H9 (cell line): Measurements from ENCODE around the gene AOC1. TPM values are rescaled to one million over a fixed set of nuclear protein-coding genes. Genes with fewer than 3 reads are reported as not detected.

Source experiments
- DNase-seq: peaks from one replicate; pipeline ENCODE4 v3.0.0-alpha.2; 2017
- H2AFZ ChIP-seq: one replicate; pipeline ENCODE4 v1.6.1; 2013; ENCODE audit warnings: mild to moderate bottlenecking, low read length, control low read depth, moderate library complexity
- H2AK5ac ChIP-seq: 2 replicates; pipeline ENCODE4 v1.6.1; 2013; ENCODE audit warnings: low read length, control low read depth, mixed read lengths; ENCODE audit not compliant: insufficient read length
- H2BK120ac ChIP-seq: one replicate; pipeline ENCODE4 v1.6.1; 2013; ENCODE audit warnings: low read depth, mild to moderate bottlenecking, low read length, control low read depth, inconsistent platforms; ENCODE audit not compliant: poor library complexity, severe bottlenecking
- H2BK12ac ChIP-seq: 2 replicates; pipeline ENCODE4 v1.6.1; 2013; ENCODE audit warnings: low read length, control low read depth, mixed read lengths, low read depth; ENCODE audit not compliant: insufficient read length
- H2BK15ac ChIP-seq: 2 replicates; pipeline ENCODE4 v1.6.1; 2013; ENCODE audit warnings: low read depth, low read length, control low read depth
- H2BK20ac ChIP-seq: one replicate; pipeline ENCODE4 v1.6.1; 2013; ENCODE audit warnings: low read depth, mild to moderate bottlenecking, low read length, control low read depth, inconsistent platforms; ENCODE audit not compliant: poor library complexity, severe bottlenecking
- H2BK5ac ChIP-seq: 2 replicates; pipeline ENCODE4 v1.6.1; 2013; ENCODE audit warnings: low read length, control low read depth, mixed read lengths; ENCODE audit not compliant: insufficient read length
- H3K14ac ChIP-seq: 2 replicates; pipeline ENCODE4 v1.6.1; 2013; ENCODE audit warnings: low read length, control low read depth; ENCODE audit not compliant: insufficient read depth
- H3K18ac ChIP-seq: 2 replicates; pipeline ENCODE4 v1.6.1; 2013; ENCODE audit warnings: low read depth, mild to moderate bottlenecking, mixed read lengths, low read length, control low read depth; ENCODE audit not compliant: insufficient read length
- H3K23ac ChIP-seq: 2 replicates; pipeline ENCODE4 v1.6.1; 2013; ENCODE audit warnings: low read length, control low read depth, mixed read lengths, low read depth; ENCODE audit not compliant: insufficient read length
- H3K23me2 ChIP-seq: 2 replicates; pipeline ENCODE4 v1.6.1; 2013; ENCODE audit warnings: low read depth, mild to moderate bottlenecking, mixed read lengths, low read length, control low read depth; ENCODE audit not compliant: insufficient read length, poor library complexity, severe bottlenecking
- H3K27ac ChIP-seq: 2 replicates; pipeline ENCODE4 v1.5.1; 2013; ENCODE audit warnings: low read length, control low read depth, mixed read lengths, low read depth; ENCODE audit not compliant: insufficient read length
- H3K27me3 ChIP-seq: 2 replicates; pipeline ENCODE4 v1.6.1; 2013; ENCODE audit warnings: low read length, control low read depth, inconsistent platforms; ENCODE audit not compliant: insufficient read depth
- H3K4ac ChIP-seq: 2 replicates; pipeline ENCODE4 v1.6.1; 2013; ENCODE audit warnings: low read depth, mild to moderate bottlenecking, control low read depth, inconsistent platforms, low read length, moderate library complexity
- H3K4me1 ChIP-seq: 2 replicates; pipeline ENCODE4 v1.6.1; 2013; ENCODE audit warnings: low read length, control low read depth, inconsistent platforms; ENCODE audit not compliant: insufficient read depth
- H3K4me2 ChIP-seq: 2 replicates; pipeline ENCODE4 v1.6.1; 2013; ENCODE audit warnings: low read length, control low read depth, mixed read lengths; ENCODE audit not compliant: insufficient read length, insufficient read depth
- H3K56ac ChIP-seq: 2 replicates; pipeline ENCODE4 v1.6.1; 2013; ENCODE audit warnings: low read depth, mild to moderate bottlenecking, mixed read lengths, low read length, control low read depth; ENCODE audit not compliant: insufficient read length
- H3K79me1 ChIP-seq: 2 replicates; pipeline ENCODE4 v1.6.1; 2013; ENCODE audit warnings: low read depth, mild to moderate bottlenecking, moderate library complexity, low read length, control low read depth, inconsistent platforms; ENCODE audit not compliant: insufficient read depth, poor library complexity, severe bottlenecking
- H3K79me2 ChIP-seq: 2 replicates; pipeline ENCODE4 v1.6.1; 2013; ENCODE audit warnings: low read length, control low read depth, inconsistent platforms; ENCODE audit not compliant: insufficient read depth
- H3K9ac ChIP-seq: 2 replicates; pipeline ENCODE4 v1.6.1; 2013; ENCODE audit warnings: low read length, control low read depth, mixed read lengths; ENCODE audit not compliant: insufficient read length; ENCODE audit errors: extremely low read depth
- H3K9me3 ChIP-seq: one replicate; pipeline ENCODE4 v1.6.1; 2013; ENCODE audit warnings: low read depth, low read length, inconsistent platforms; ENCODE audit not compliant: control insufficient read depth
- H3T11ph ChIP-seq: one replicate; pipeline ENCODE4 v1.6.1; 2013; ENCODE audit warnings: mild to moderate bottlenecking, low read length, control low read depth, inconsistent platforms
- H4K20me1 ChIP-seq: one replicate; pipeline ENCODE4 v1.6.1; 2013; ENCODE audit not compliant: control insufficient read depth, insufficient read length, insufficient read depth
- H4K5ac ChIP-seq: 2 replicates; pipeline ENCODE4 v1.6.1; 2013; ENCODE audit warnings: low read depth, mild to moderate bottlenecking, mixed read lengths, low read length, control low read depth; ENCODE audit not compliant: insufficient read length
- H4K8ac ChIP-seq: replicated peaks from 2 replicates; pipeline ENCODE4 v1.6.1; 2013; ENCODE audit warnings: low read length, control low read depth, mixed read lengths, low read depth; ENCODE audit not compliant: insufficient read length
- H4K91ac ChIP-seq: 2 replicates; pipeline ENCODE4 v1.6.1; 2013; ENCODE audit warnings: low read depth, mild to moderate bottlenecking, moderate library complexity, mixed read lengths, low read length, control low read depth; ENCODE audit not compliant: insufficient read length
- H3K27ac Mint-ChIP-seq, 3 experiments: 2 replicates in 2 of 3; 3 replicates in 1 of 3; pipeline ENCODE4 v1.8.0; 2020 to 2021; ENCODE audit warnings: mixed read lengths in 3 of 3, mild to moderate bottlenecking in 1 of 3, moderate library complexity in 1 of 3
- H3K27me3 Mint-ChIP-seq: 2 replicates; pipeline ENCODE4 v1.8.0; 2021; ENCODE audit warnings: low read depth, mild to moderate bottlenecking, moderate library complexity, mixed read lengths
- H3K36me3 Mint-ChIP-seq, 3 experiments: 2 replicates in 2 of 3; 3 replicates in 1 of 3; pipeline ENCODE4 v1.8.0; 2020 to 2021; ENCODE audit warnings: low read depth in 3 of 3, mixed read lengths in 3 of 3; ENCODE audit not compliant: insufficient read depth in 1 of 3
- H3K4me1 Mint-ChIP-seq, 2 experiments: 2 replicates each; pipeline ENCODE4 v1.8.0; 2020; ENCODE audit warnings: mixed read lengths in 2 of 2
- H3K4me3 Mint-ChIP-seq, 2 experiments: 2 replicates in 1 of 2; 3 replicates in 1 of 2; pipeline ENCODE4 v1.8.0; 2020 to 2021; ENCODE audit warnings: mild to moderate bottlenecking in 2 of 2, mixed read lengths in 2 of 2, moderate library complexity in 1 of 2
- H3K9me3 Mint-ChIP-seq, 2 experiments: 2 replicates in 1 of 2; 3 replicates in 1 of 2; pipeline ENCODE4 v1.8.0; 2020; ENCODE audit warnings: mild to moderate bottlenecking in 2 of 2, mixed read lengths in 2 of 2, moderate library complexity in 1 of 2
- CTCF ChIP-seq: fragments of 200-600 bp; sonication (generic); conservative IDR thresholded peaks from 3 replicates; pipeline ENCODE4 v1.8.0; 2021; ENCODE audit warnings: antibody characterized with exemption, mild to moderate bottlenecking
- WGBS: extraction: QIAGEN DNeasy Blood & Tissue Kit; methylation state at CpG from one replicate; pipeline ENCODE4 v1.1.7; 2013; ENCODE audit warnings: missing lambda C conversion rate, low lambda C conversion rate, mixed read lengths; ENCODE audit not compliant: insufficient read length; ENCODE audit errors: extremely low coverage; 5-methylcytosine and 5-hydroxymethylcytosine counted together
- total RNA-seq: library from RNA; stranded (reverse); gene quantifications from 2 replicates; pipeline ENCODE4 v1.2.1, GENCODE V29; 2021

The AOC1 gene
- total RNA-seq, 1 experiment from 2014 or later: 0.28 TPM

- Histone ChIP-seq H2BK20ac (no peak overlapping the region), H3K27me3 (no peaks in the 10 kb centered on the region), H3K23me2 (no peaks in the 10 kb centered on the region), H3K4me2 (no peak overlapping the region), H2BK12ac (no peak overlapping the region), H2AK5ac (no peak overlapping the region), H3K23ac (no peak overlapping the region), H3K56ac (no peak overlapping the region), H3K4ac (no peak overlapping the region), H3K9me3 (no peaks in the 10 kb centered on the region), H2AFZ (no peak overlapping the region), H3K79me2 (no peaks in the 10 kb centered on the region), H3K18ac (no peak overlapping the region), H4K91ac (no peak overlapping the region), H3K27ac (no peak overlapping the region), H2BK15ac (no peak overlapping the region), H3K79me1 (no peaks in the 10 kb centered on the region), H3T11ph (no peak overlapping the region), H2BK120ac (no peak overlapping the region), H3K4me1 (no peaks in the 10 kb centered on the region; the same call in 1 of the 2 replicates), H4K20me1 (no peaks in the 10 kb centered on the region), H3K14ac (no peak overlapping the region), H3K9ac (no peak overlapping the region), H4K5ac (no peak overlapping the region), H2BK5ac (no peak overlapping the region), H4K8ac (no peak overlapping the region)
- Mint-ChIP-seq H3K9me3 (peaks cover 24 to 26% of the 10 kb centered on the region in 2 experiments), H3K4me3 (no peak overlapping the region), H3K27me3 (peaks cover 13% of the 10 kb centered on the region), H3K4me1 (peaks cover 15 to 16% of the 10 kb centered on the region in 2 experiments), H3K36me3 (peaks cover 2 to 4% (median 2%) of the 10 kb centered on the region in 3 experiments; a peak in 3 of 7 replicates), H3K27ac (no peak overlapping the region)
- DNase-seq: no peak
- no peak for TF ChIP-seq CTCF
- WGBS: no CpG with 5 or more reads among the region's 1 CpG
Observed at GRCh38 chr7:150881189-150881588, 28.9 kb downstream of the AOC1 start.
